Panc1 (cell line): ENCODE measurements around the gene PTPRO. TPM values are rescaled to one million over a fixed set of nuclear protein-coding genes. Genes with fewer than 3 reads are reported as not detected.

Experiments used
- ATAC-seq: fragments of 200-7000 bp; cut with Tn5 transposase; 2 replicates; pipeline ENCODE4 v1.9.1; 2020; ENCODE audit warnings: mild to moderate bottlenecking, moderate library complexity
- BruUV-seq: library from RNA; stranded (reverse); fragments of 400-500 nt; replicated peaks from 2 replicates; lab custom pipeline; 2021; lab: Mats Ljungman, UMichigan
- CTCF ChIA-PET: fragments of 300-600 bp; sonication (Branson Sonifier 250); formaldehyde crosslinking; loops from one replicate; lab custom pipeline; 2022; ENCODE audit warnings: antibody characterized with exemption; lab: Charles Lee
- POLR2A ChIA-PET: fragments of 300-600 bp; sonication (Branson Sonifier 250); formaldehyde crosslinking; loops from one replicate; lab custom pipeline; 2022; ENCODE audit warnings: antibody characterized with exemption; lab: Charles Lee
- DNase-seq: peaks from one replicate; pipeline ENCODE4 v3.0.0-alpha.2; 2010; ENCODE audit warnings: low read depth, low spot score
- H3K27ac ChIP-seq: 2 replicates; pipeline ENCODE4 v1.5.1; 2011; ENCODE audit warnings: mild to moderate bottlenecking, low read length, inconsistent platforms
- H3K27me3 ChIP-seq: fragments of 200-500 bp; sonication (Bioruptor generic); 2 replicates; pipeline ENCODE4 v1.6.0; 2014; ENCODE audit warnings: low read length, inconsistent platforms; ENCODE audit not compliant: control insufficient read depth, insufficient read depth
- H3K36me3 ChIP-seq: fragments of 200-500 bp; sonication (Bioruptor generic); 2 replicates; pipeline ENCODE4 v1.5.1; 2014; ENCODE audit warnings: inconsistent platforms, mild to moderate bottlenecking, low read length, moderate library complexity; ENCODE audit not compliant: control insufficient read depth, insufficient read depth
- H3K4me1 ChIP-seq: 2 replicates; pipeline ENCODE4 v1.5.1; 2011; ENCODE audit warnings: inconsistent platforms, mild to moderate bottlenecking, low read length, moderate library complexity; ENCODE audit not compliant: control insufficient read depth, insufficient read depth
- H3K4me3 ChIP-seq, 2 experiments: 2 replicates each; pipeline ENCODE4 v1.5.1; 2011 to 2012; ENCODE audit warnings: low read depth in 2 of 2, low read length in 2 of 2, mild to moderate bottlenecking in 2 of 2, inconsistent platforms in 1 of 2, moderate library complexity in 1 of 2
- H3K9me3 ChIP-seq: fragments of 200-500 bp; sonication (Bioruptor generic); 2 replicates; pipeline ENCODE4 v1.5.1; 2014; ENCODE audit warnings: low read depth, mild to moderate bottlenecking, inconsistent platforms, low read length, moderate library complexity; ENCODE audit not compliant: control insufficient read depth, insufficient read depth
- POLR2AphosphoS5 ChIP-seq: IDR thresholded peaks from 2 replicates; pipeline ENCODE4 v1.6.1; 2012; ENCODE audit warnings: mild to moderate bottlenecking, low read depth, low read length, moderate library complexity
- SIN3A ChIP-seq: IDR thresholded peaks from 2 replicates; pipeline ENCODE4 v1.6.1; 2012; ENCODE audit warnings: low read depth, mild to moderate bottlenecking, low read length, moderate library complexity, borderline replicate concordance; ENCODE audit not compliant: insufficient read depth
- TCF7L2 ChIP-seq: IDR thresholded peaks from 2 replicates; pipeline ENCODE4 v1.6.1; 2011; ENCODE audit warnings: mild to moderate bottlenecking, low read depth, low read length, inconsistent platforms
- in situ Hi-C: cut with HindIII; loops from 2 replicates; pipeline ENCODE4 v1.10.0; 2016; ENCODE audit warnings: low sequenced_read_pairs, low pct_unique_long_range_greater_than_20kb
- intact Hi-C: fragments of 100-400 bp; cut with micrococcal nuclease; formaldehyde crosslinking; loops from one replicate; pipeline ENCODE4 v1.10.0; 2022; ENCODE audit not compliant: unreplicated experiment
- total RNA-seq: library from RNA; stranded (reverse); gene quantifications from one replicate; pipeline ENCODE4 v1.2.1, GENCODE V29; 2021; ENCODE audit not compliant: unreplicated experiment
- TF ChIP-seq, protein P1 (sequence below): fragments of 450-650 bp; IDR thresholded peaks from 2 replicates; pipeline ENCODE4 v1.5.1; 2017; ENCODE audit warnings: mild to moderate bottlenecking
- TF ChIP-seq, protein P2 (sequence below), 2 experiments: IDR thresholded peaks; 2 replicates each; pipeline ENCODE4 v1.6.1; 2011 to 2012; ENCODE audit warnings: low read depth in 2 of 2, control low read depth in 1 of 2, low read length in 1 of 2, mild to moderate bottlenecking in 1 of 2, moderate library complexity in 1 of 2; ENCODE audit not compliant: insufficient read depth in 1 of 2

The PTPRO gene
- total RNA-seq, 1 experiment from 2014 or later: not detected

DNA sequence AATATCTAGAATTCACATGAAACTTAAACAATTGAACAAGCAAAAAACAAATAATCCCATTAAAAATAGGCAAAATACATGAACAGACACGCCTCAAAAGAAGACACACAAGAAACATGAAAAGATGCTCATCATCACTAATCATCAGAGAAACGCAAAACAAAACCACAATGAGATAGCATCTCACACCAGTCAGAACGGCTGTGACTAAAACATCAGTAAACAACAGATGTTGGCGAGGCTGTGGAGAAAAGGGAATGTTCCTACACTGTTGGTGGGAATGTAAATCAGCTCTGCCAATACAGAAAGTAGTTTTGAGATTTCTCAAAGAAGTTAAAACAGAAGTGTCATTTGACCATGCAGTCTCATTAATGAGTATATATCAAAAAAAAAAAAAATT, 121.3 kb downstream of the PTPRO start:
- Histone ChIP-seq H3K4me3 (no peak overlapping the region), H3K36me3 (no peaks in the 10 kb centered on the region), H3K27ac (no peak overlapping the region), H3K9me3 (no peaks in the 10 kb centered on the region), H3K27me3 (no peaks in the 10 kb centered on the region), H3K4me1 (no peaks in the 10 kb centered on the region)
- intact Hi-C loops (no loop called here), in situ Hi-C loops (no loop called here)
- no peak for ATAC-seq
- DNase-seq: no peak
- TF ChIP-seq SIN3A: no peak
- no TSS peak for BruUV-seq
- CTCF ChIA-PET: no interaction called here
- POLR2A ChIA-PET: interaction anchor here (0.6 kb wide), 1 partner anchor 154 kb away, joined by 5 read pairs; no protein-coding TSS in a partner anchor

DNA sequence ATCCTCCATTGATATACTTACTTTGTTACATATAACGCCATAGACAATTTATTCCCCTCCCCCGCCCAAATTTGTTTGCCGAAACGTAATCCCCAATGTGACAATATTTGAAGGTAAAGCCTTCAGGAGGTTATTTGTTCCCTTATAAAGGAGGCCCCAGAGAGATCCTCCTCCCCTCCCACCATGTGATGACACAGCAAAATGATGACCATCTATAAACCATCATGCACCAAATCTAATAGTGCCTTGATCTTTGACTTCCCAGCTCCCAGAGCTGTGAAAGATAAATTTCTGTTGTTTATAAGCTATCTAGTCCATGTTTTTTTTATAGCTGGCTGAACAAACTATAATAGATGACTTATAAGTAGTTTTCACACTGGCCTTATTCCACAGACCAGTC, 122.2 kb downstream of the PTPRO start:
- no peak for DNase-seq
- in situ Hi-C loops (no loop called here), intact Hi-C loops (no loop called here)
- H3K27me3 ChIP-seq: no peaks in the 10 kb centered on the region
- BruUV-seq: no TSS peak
- CTCF ChIA-PET: no interaction called here
- TF ChIP-seq, protein P1, sequence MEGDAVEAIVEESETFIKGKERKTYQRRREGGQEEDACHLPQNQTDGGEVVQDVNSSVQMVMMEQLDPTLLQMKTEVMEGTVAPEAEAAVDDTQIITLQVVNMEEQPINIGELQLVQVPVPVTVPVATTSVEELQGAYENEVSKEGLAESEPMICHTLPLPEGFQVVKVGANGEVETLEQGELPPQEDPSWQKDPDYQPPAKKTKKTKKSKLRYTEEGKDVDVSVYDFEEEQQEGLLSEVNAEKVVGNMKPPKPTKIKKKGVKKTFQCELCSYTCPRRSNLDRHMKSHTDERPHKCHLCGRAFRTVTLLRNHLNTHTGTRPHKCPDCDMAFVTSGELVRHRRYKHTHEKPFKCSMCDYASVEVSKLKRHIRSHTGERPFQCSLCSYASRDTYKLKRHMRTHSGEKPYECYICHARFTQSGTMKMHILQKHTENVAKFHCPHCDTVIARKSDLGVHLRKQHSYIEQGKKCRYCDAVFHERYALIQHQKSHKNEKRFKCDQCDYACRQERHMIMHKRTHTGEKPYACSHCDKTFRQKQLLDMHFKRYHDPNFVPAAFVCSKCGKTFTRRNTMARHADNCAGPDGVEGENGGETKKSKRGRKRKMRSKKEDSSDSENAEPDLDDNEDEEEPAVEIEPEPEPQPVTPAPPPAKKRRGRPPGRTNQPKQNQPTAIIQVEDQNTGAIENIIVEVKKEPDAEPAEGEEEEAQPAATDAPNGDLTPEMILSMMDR: no peak
- no peak for TF ChIP-seq TCF7L2
- TF ChIP-seq SIN3A: no peak
- no peak for TF ChIP-seq POLR2AphosphoS5
- TF ChIP-seq, protein P2, sequence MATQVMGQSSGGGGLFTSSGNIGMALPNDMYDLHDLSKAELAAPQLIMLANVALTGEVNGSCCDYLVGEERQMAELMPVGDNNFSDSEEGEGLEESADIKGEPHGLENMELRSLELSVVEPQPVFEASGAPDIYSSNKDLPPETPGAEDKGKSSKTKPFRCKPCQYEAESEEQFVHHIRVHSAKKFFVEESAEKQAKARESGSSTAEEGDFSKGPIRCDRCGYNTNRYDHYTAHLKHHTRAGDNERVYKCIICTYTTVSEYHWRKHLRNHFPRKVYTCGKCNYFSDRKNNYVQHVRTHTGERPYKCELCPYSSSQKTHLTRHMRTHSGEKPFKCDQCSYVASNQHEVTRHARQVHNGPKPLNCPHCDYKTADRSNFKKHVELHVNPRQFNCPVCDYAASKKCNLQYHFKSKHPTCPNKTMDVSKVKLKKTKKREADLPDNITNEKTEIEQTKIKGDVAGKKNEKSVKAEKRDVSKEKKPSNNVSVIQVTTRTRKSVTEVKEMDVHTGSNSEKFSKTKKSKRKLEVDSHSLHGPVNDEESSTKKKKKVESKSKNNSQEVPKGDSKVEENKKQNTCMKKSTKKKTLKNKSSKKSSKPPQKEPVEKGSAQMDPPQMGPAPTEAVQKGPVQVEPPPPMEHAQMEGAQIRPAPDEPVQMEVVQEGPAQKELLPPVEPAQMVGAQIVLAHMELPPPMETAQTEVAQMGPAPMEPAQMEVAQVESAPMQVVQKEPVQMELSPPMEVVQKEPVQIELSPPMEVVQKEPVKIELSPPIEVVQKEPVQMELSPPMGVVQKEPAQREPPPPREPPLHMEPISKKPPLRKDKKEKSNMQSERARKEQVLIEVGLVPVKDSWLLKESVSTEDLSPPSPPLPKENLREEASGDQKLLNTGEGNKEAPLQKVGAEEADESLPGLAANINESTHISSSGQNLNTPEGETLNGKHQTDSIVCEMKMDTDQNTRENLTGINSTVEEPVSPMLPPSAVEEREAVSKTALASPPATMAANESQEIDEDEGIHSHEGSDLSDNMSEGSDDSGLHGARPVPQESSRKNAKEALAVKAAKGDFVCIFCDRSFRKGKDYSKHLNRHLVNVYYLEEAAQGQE (IDR thresholded peaks at IDR 0.05; ENCODE audit: insufficient read depth in 1 of 2, low read depth in 2 of 2, low read length in 1 of 2): no peak
- POLR2A ChIA-PET: no interaction called here
- no peak for ATAC-seq
- H3K36me3 ChIP-seq: no peaks in the 10 kb centered on the region
- H3K4me3 ChIP-seq: no peak overlapping the region
- H3K27ac ChIP-seq: no peak overlapping the region
- no peaks in the 10 kb centered on the region for H3K9me3 ChIP-seq
- H3K4me1 ChIP-seq: no peaks in the 10 kb centered on the region

DNA sequence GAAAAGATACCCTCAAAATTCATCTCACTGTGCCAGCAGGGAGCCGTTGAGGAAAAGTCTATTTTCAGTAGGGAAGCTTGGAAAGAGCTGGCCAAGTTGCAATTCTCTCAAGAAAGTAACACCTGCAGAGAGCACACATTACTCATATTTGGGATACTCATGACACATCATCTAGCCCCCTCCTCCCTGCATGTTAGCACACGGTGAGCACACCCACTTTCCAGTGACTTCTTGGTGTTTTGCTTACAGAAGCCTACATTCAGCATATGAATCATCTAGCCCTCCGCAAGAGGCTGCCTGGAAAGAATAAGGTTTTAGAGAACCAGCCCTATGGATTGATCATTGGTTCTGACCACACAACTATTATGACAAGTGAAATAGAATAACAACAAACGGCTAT, 124.5 kb downstream of the PTPRO start:
- H3K27me3 ChIP-seq: no peaks in the 10 kb centered on the region
- ATAC-seq (no peak), DNase-seq (peak; percentile 24)
- H3K4me3 ChIP-seq: no peak overlapping the region
- POLR2A ChIA-PET: no interaction called here
- no peaks in the 10 kb centered on the region for H3K36me3 ChIP-seq
- CTCF ChIA-PET: no interaction called here
- H3K9me3 ChIP-seq: no peaks in the 10 kb centered on the region
- TF ChIP-seq, protein P2 (IDR thresholded peaks at IDR 0.05; ENCODE audit: insufficient read depth in 1 of 2, low read depth in 2 of 2, low read length in 1 of 2): no peak
- TF ChIP-seq POLR2AphosphoS5 (no peak), SIN3A (no peak)
- no peak overlapping the region for H3K27ac ChIP-seq
- in situ Hi-C loops (no loop called here), intact Hi-C loops (no loop called here)
- no TSS peak for BruUV-seq
- no peaks in the 10 kb centered on the region for H3K4me1 ChIP-seq
